GM12878 (cell line): ENCODE measurements around the gene KCTD14. TPM values are rescaled to one million over a fixed set of nuclear protein-coding genes. Genes with fewer than 3 reads are reported as not detected.

Experiments used
- ATAC-seq: fragments of 200-7000 bp; cut with Tn5 transposase; 3 replicates; pipeline ENCODE4 v1.9.1; 2020; ENCODE audit warnings: mild to moderate bottlenecking, moderate library complexity
- BruUV-seq: library from RNA; stranded (reverse); fragments of 400-500 nt; replicated peaks from 2 replicates; lab custom pipeline; 2021; lab: Mats Ljungman, UMichigan
- CTCF ChIA-PET: fragments of 300-600 bp; sonication (Branson Sonifier 250); formaldehyde crosslinking; extraction: SDS; loops from one replicate; lab custom pipeline; 2021; ENCODE audit warnings: inconsistent platforms; lab: Yijun Ruan, JAX
- POLR2A ChIA-PET: fragments of 350-600 bp; formaldehyde crosslinking; extraction: SDS; loops from one replicate; lab custom pipeline; 2021; ENCODE audit warnings: inconsistent platforms; lab: Charles Lee
- RAD21 ChIA-PET: fragments of 300-600 bp; sonication (Branson Sonifier 250); formaldehyde crosslinking; loops from one replicate; lab custom pipeline; 2023; ENCODE audit warnings: antibody characterized with exemption; ENCODE audit not compliant: unreplicated experiment; lab: Charles Lee
- SMC1A ChIA-PET: fragments of 300-600 bp; sonication (Branson Sonifier 250); formaldehyde crosslinking; loops from one replicate; lab custom pipeline; 2023; ENCODE audit not compliant: unreplicated experiment, uncharacterized antibody; lab: Charles Lee
- DNase-seq: peaks from one replicate; pipeline ENCODE4 v3.0.0-alpha.2; 2011; ENCODE audit warnings: low read depth, low spot score
- FAIRE-seq: peaks from 3 replicates; lab custom pipeline; 2011; peaks lifted over from hg19 to GRCh38; lab: Jason Lieb, UNC
- H2AFZ ChIP-seq: 2 replicates; pipeline ENCODE4 v1.6.0; 2011; ENCODE audit warnings: low read depth, low read length, control low read depth; ENCODE audit not compliant: control insufficient read depth
- H3K27ac ChIP-seq: 2 replicates; pipeline ENCODE4 v1.5.1; 2011; ENCODE audit warnings: control low read depth; ENCODE audit not compliant: control insufficient read depth, insufficient read depth
- H3K27me3 ChIP-seq, 2 experiments: replicated peaks in 1 of 2; 2 replicates each; pipeline versions ENCODE4 v1.6.0 to v1.6.1; 2011; ENCODE audit warnings: low read length in 1 of 2; ENCODE audit not compliant: control insufficient read depth in 2 of 2, insufficient read depth in 2 of 2
- H3K36me3 ChIP-seq, 2 experiments: 2 replicates each; pipeline ENCODE4 v1.5.1; 2011; ENCODE audit warnings: low read length in 1 of 2; ENCODE audit not compliant: control insufficient read depth in 2 of 2, insufficient read depth in 2 of 2
- H3K4me1 ChIP-seq: 2 replicates; pipeline ENCODE4 v1.6.1; 2011; ENCODE audit warnings: mild to moderate bottlenecking, low read length, moderate library complexity, mixed read lengths; ENCODE audit not compliant: control insufficient read depth, insufficient read depth
- H3K4me2 ChIP-seq: 2 replicates; pipeline ENCODE4 v1.6.0; 2011; ENCODE audit warnings: control low read depth; ENCODE audit not compliant: control insufficient read depth, insufficient read depth
- H3K4me3 ChIP-seq: fragments of 200-600 bp; sonication (generic); 2 replicates; pipeline ENCODE4 v1.5.1; 2016
- H3K79me2 ChIP-seq: 2 replicates; pipeline ENCODE4 v1.6.0; 2011; ENCODE audit warnings: low read length; ENCODE audit not compliant: control insufficient read depth, insufficient read depth
- H3K9ac ChIP-seq: 2 replicates; pipeline ENCODE4 v1.8.0; 2011; ENCODE audit warnings: low read length, control low read depth, mixed read lengths; ENCODE audit not compliant: control insufficient read depth, insufficient read depth
- H3K9me3 ChIP-seq: replicated peaks from 3 replicates; pipeline ENCODE4 v1.5.1; 2011; ENCODE audit warnings: mild to moderate bottlenecking, low read length; ENCODE audit not compliant: control insufficient read depth, insufficient read depth
- H4K20me1 ChIP-seq: 2 replicates; pipeline ENCODE4 v1.6.0; 2011; ENCODE audit not compliant: control insufficient read depth, insufficient read depth
- ATF2 ChIP-seq: IDR thresholded peaks from 2 replicates; pipeline ENCODE4 v1.6.1; 2012; ENCODE audit warnings: low read length, inconsistent platforms
- BACH1 ChIP-seq: fragments of 450-650 bp; IDR thresholded peaks from 2 replicates; pipeline ENCODE4 v1.6.1; 2017; ENCODE audit warnings: mild to moderate bottlenecking, borderline replicate concordance
- BHLHE40 ChIP-seq, 2 experiments: fragments of 450-650 bp in 1 of 2; IDR thresholded peaks; 2 replicates each; pipeline ENCODE4 v1.6.1; 2011 to 2017; ENCODE audit warnings: low read depth in 2 of 2, borderline replicate concordance in 1 of 2, improper control_type of control experiment in 1 of 2, low read length in 1 of 2, mild to moderate bottlenecking in 1 of 2
- CREB1 ChIP-seq: IDR thresholded peaks from 2 replicates; pipeline ENCODE4 v1.6.1; 2012; ENCODE audit warnings: low read depth, mild to moderate bottlenecking, inconsistent platforms
- ETV6 ChIP-seq, 2 experiments: fragments of 450-650 bp in 1 of 2; IDR thresholded peaks in 1 of 2; conservative IDR thresholded peaks in 1 of 2; 2 replicates each; pipeline ENCODE4 v1.6.1; 2014; ENCODE audit warnings: antibody characterized with exemption in 1 of 2, borderline replicate concordance in 1 of 2, low read depth in 1 of 2, mild to moderate bottlenecking in 1 of 2, moderate library complexity in 1 of 2
- HDAC6 ChIP-seq: fragments of 200-600 bp; sonication (generic); IDR thresholded peaks from one replicate; pipeline ENCODE4 v1.8.0; 2017; ENCODE audit warnings: antibody characterized with exemption; ENCODE audit not compliant: unreplicated experiment
- NR2C2 ChIP-seq: IDR thresholded peaks from 2 replicates; pipeline ENCODE4 v1.6.1; 2011; ENCODE audit warnings: borderline replicate concordance, low read depth; ENCODE audit not compliant: control insufficient read depth, insufficient read length
- NR2F1 ChIP-seq: fragments of 450-650 bp; conservative IDR thresholded peaks from 2 replicates; pipeline ENCODE4 v1.6.1; 2017; ENCODE audit warnings: mild to moderate bottlenecking
- NRF1 ChIP-seq: conservative IDR thresholded peaks from 2 replicates; pipeline ENCODE4 v1.6.1; 2011; ENCODE audit warnings: mild to moderate bottlenecking, low read depth, low read length, improper control_type of control experiment
- RB1 ChIP-seq: fragments of 450-650 bp; formaldehyde crosslinking; IDR thresholded peaks from 2 replicates; pipeline ENCODE4 v1.6.1; 2017; ENCODE audit warnings: mild to moderate bottlenecking, borderline replicate concordance
- SIX5 ChIP-seq: IDR thresholded peaks from 2 replicates; pipeline ENCODE4 v1.6.1; 2011; ENCODE audit warnings: mild to moderate bottlenecking, low read depth, low read length, moderate library complexity; ENCODE audit not compliant: severe bottlenecking
- STAT3 ChIP-seq: IDR thresholded peaks from 2 replicates; pipeline ENCODE4 v1.6.1; 2011; ENCODE audit warnings: low read depth, low read length, improper control_type of control experiment
- USF1 ChIP-seq: IDR thresholded peaks from 2 replicates; pipeline ENCODE4 v1.6.1; 2011; ENCODE audit warnings: borderline replicate concordance, low read depth, mild to moderate bottlenecking, moderate library complexity, mixed read lengths, low read length; ENCODE audit not compliant: insufficient read depth; ENCODE audit errors: extremely low read length
- ZBTB11 ChIP-seq: fragments of 450-650 bp; formaldehyde crosslinking; IDR thresholded peaks from 2 replicates; pipeline ENCODE4 v1.5.0; 2022; ENCODE audit warnings: mild to moderate bottlenecking, missing genetic modification characterization
- ZNF24 ChIP-seq: fragments of 450-650 bp; IDR thresholded peaks from 2 replicates; pipeline ENCODE4 v1.6.1; 2017; ENCODE audit warnings: antibody characterized with exemption, mild to moderate bottlenecking
- WGBS: methylation state at CpG from one replicate; pipeline ENCODE4 v1.1.6; 2016; ENCODE audit warnings: low lambda C conversion rate; ENCODE audit not compliant: insufficient replicate concordance, insufficient coverage; ENCODE audit errors: missing lambda C conversion rate; 5-methylcytosine and 5-hydroxymethylcytosine counted together
- in situ Hi-C: fragments of 300-500 bp; cut with MboI; formaldehyde crosslinking; loops from 9 replicates; pipeline ENCODE4 v1.14.3; 2018; ENCODE audit warnings: mixed read lengths
- intact Hi-C: fragments of 100-400 bp; cut with micrococcal nuclease; formaldehyde crosslinking; loops from one replicate; pipeline ENCODE4 v1.14.2; 2022; ENCODE audit not compliant: unreplicated experiment
- polyA plus RNA-seq, 11 experiments: library from polyadenylated mRNA; depleted of rRNA in 4 of 11; unstranded in 6 of 11; stranded (reverse) in 5 of 11; fragments of >200 nt; fragmentation: Nextera tagmentation in 4 of 11; fragmentation: Illumina TruSeq in 1 of 11; extraction: Ambion mirVana in 4 of 11; extraction: Trizol in 1 of 11; gene quantifications; 1 replicate in 1 of 11; 2 replicates in 10 of 11; pipeline versions ENCODE4 v1.2.1 to v1.2.3, GENCODE V29; 2011 to 2016; ENCODE audit warnings: inconsistent platforms in 2 of 11, missing spikeins in 2 of 11, low read depth in 1 of 11
- total RNA-seq, 4 experiments: library from RNA; depleted of rRNA in 3 of 4; stranded (reverse); fragments of >200 nt in 3 of 4; fragmentation: Illumina TruSeq in 1 of 4; extraction: Trizol in 1 of 4; gene quantifications; 2 replicates each; pipeline versions ENCODE4 v1.2.1 to v1.2.3, GENCODE V29; 2013 to 2021

KCTD14 gene
- total and polyA plus RNA-seq, 10 of the 15 experiments (the other 5 are each of a cell fraction or from before 2014, with no cell fraction given) = 0.11 to 0.63 (median 0.48) TPM

GRCh38 chr11:78061088-78061920 lies 38.2 kb upstream of the KCTD14 start (continued):
- TF ChIP-seq USF1 = no peak
- no peak for TF ChIP-seq ZNF24

GRCh38 chr11:78060533-78060932 lies 37.5 kb upstream of the KCTD14 start:
- no peak overlapping the region for H3K4me2 ChIP-seq
- CTCF ChIA-PET = interaction anchor here (0.9 kb wide), 1 partner anchor 14 kb away, joined by 5 read pairs; no protein-coding TSS in a partner anchor
- H3K36me3 ChIP-seq = no peaks in the 10 kb centered on the region
- H3K27me3 ChIP-seq = no peaks in the 10 kb centered on the region
- intact Hi-C loops (no loop called here), in situ Hi-C loops (no loop called here)
- RAD21 ChIA-PET = no interaction called here
- no peaks in the 10 kb centered on the region for H4K20me1 ChIP-seq
- 92% methylated on average over 8 of the region's 8 CpGs for WGBS
- no peak for ATAC-seq
- no peaks in the 10 kb centered on the region for H3K79me2 ChIP-seq
- no peak for DNase-seq
- no TSS peak for BruUV-seq
- POLR2A ChIA-PET = interaction anchor here (1.0 kb wide), 1 partner anchor 79 kb away, joined by 6 read pairs; the partner anchor contains the start of gene ALG8
- no peak overlapping the region for H3K4me3 ChIP-seq
- SMC1A ChIA-PET = no interaction called here
- H3K4me1 ChIP-seq = no peaks in the 10 kb centered on the region
- H3K27ac ChIP-seq = no peak overlapping the region
- no peak overlapping the region for H3K9ac ChIP-seq
- FAIRE-seq = no peak
- H2AFZ ChIP-seq = no peak overlapping the region
- H3K9me3 ChIP-seq = no peaks in the 10 kb centered on the region
- TF ChIP-seq CREB1 (no peak), NR2F1 (no peak), NRF1 (no peak), ETV6 (conservative IDR thresholded peaks at IDR 0.05 in 1 of 2, IDR thresholded peaks at IDR 0.05 in 1 of 2; ENCODE audit: borderline replicate concordance in 1 of 2, low read depth in 1 of 2) (no peak), BHLHE40 (IDR thresholded peaks at IDR 0.05; ENCODE audit: borderline replicate concordance in 1 of 2, low read depth in 2 of 2, low read length in 1 of 2) (no peak), STAT3 (no peak), HDAC6 (no peak), SIX5 (no peak), NR2C2 (no peak), ATF2 (no peak), ZBTB11 (no peak), RB1 (no peak), BACH1 (no peak)
